WTC11 (cell line): ENCODE results near the gene BRD4. TPM values are rescaled to one million over a fixed set of nuclear protein-coding genes. Genes with fewer than 3 reads are reported as not detected.

Source experiments
- ATAC-seq: fragments of 200-7000 bp; cut with Tn5 transposase; 2 replicates; pipeline ENCODE4 v1.10.0; 2021; ENCODE audit warnings: mild to moderate bottlenecking, moderate library complexity
- CTCF ChIA-PET: fragments of 300-600 bp; sonication (Branson Sonifier 250); formaldehyde crosslinking; loops from one replicate; lab custom pipeline; 2021; ENCODE audit warnings: antibody characterized with exemption; lab: Charles Lee
- POLR2A ChIA-PET: fragments of 350-600 bp; sonication (Branson Sonifier 250); formaldehyde crosslinking; loops from one replicate; lab custom pipeline; 2021; ENCODE audit warnings: antibody characterized with exemption; lab: Charles Lee
- DNase-seq: peaks from one replicate; pipeline ENCODE4 v3.0.0; 2021; ENCODE audit warnings: low spot score
- H3K27ac Mint-ChIP-seq: 2 replicates; pipeline ENCODE4 v1.8.0; 2021; ENCODE audit warnings: mixed read lengths
- H3K27me3 Mint-ChIP-seq: 2 replicates; pipeline ENCODE4 v1.8.0; 2021; ENCODE audit warnings: low read depth, mild to moderate bottlenecking, moderate library complexity, mixed read lengths
- H3K36me3 Mint-ChIP-seq: 2 replicates; pipeline ENCODE4 v1.8.0; 2021; ENCODE audit warnings: mixed read lengths
- H3K4me1 Mint-ChIP-seq: 2 replicates; pipeline ENCODE4 v1.8.0; 2022; ENCODE audit warnings: mixed read lengths
- H3K4me3 Mint-ChIP-seq: 2 replicates; pipeline ENCODE4 v1.8.0; 2021; ENCODE audit warnings: mild to moderate bottlenecking, moderate library complexity, mixed read lengths
- H3K9me3 Mint-ChIP-seq: 2 replicates; pipeline ENCODE4 v1.8.0; 2021; ENCODE audit warnings: mixed read lengths
- ARID4B ChIP-seq: sonication (generic); formaldehyde crosslinking; IDR thresholded peaks from 2 replicates; pipeline ENCODE4 v1.8.0; 2023; ENCODE audit warnings: missing genetic modification reagents, mild to moderate bottlenecking, borderline replicate concordance
- CBFB ChIP-seq: sonication (generic); formaldehyde crosslinking; IDR thresholded peaks from 2 replicates; pipeline ENCODE4 v1.8.1; 2022; ENCODE audit warnings: mild to moderate bottlenecking, low read depth, missing genetic modification reagents
- ELF4 ChIP-seq: sonication (generic); formaldehyde crosslinking; IDR thresholded peaks from 2 replicates; pipeline ENCODE4 v1.8.1; 2022; ENCODE audit warnings: low read depth, mild to moderate bottlenecking, moderate library complexity, missing genetic modification reagents
- ETV6 ChIP-seq: sonication (generic); formaldehyde crosslinking; IDR thresholded peaks from 2 replicates; pipeline ENCODE4 v1.8.1; 2022; ENCODE audit warnings: mild to moderate bottlenecking, missing genetic modification reagents
- FOXP1 ChIP-seq: sonication (generic); formaldehyde crosslinking; IDR thresholded peaks from 2 replicates; pipeline ENCODE4 v1.8.0; 2022; ENCODE audit warnings: missing genetic modification reagents, mild to moderate bottlenecking, moderate library complexity, borderline replicate concordance
- GABPB1 ChIP-seq: sonication (generic); formaldehyde crosslinking; IDR thresholded peaks from 2 replicates; pipeline ENCODE4 v1.8.1; 2023; ENCODE audit warnings: mild to moderate bottlenecking, missing genetic modification reagents
- MYBL2 ChIP-seq: sonication (generic); formaldehyde crosslinking; IDR thresholded peaks from 2 replicates; pipeline ENCODE4 v1.8.1; 2023; ENCODE audit warnings: mild to moderate bottlenecking, moderate library complexity, missing genetic modification reagents
- NFE2L1 ChIP-seq: sonication (generic); formaldehyde crosslinking; IDR thresholded peaks from 2 replicates; pipeline ENCODE4 v1.8.1; 2023; ENCODE audit warnings: missing genetic modification reagents
- NR2C2 ChIP-seq: sonication (generic); formaldehyde crosslinking; IDR thresholded peaks from 2 replicates; pipeline ENCODE4 v1.8.0; 2022; ENCODE audit warnings: mild to moderate bottlenecking, missing genetic modification reagents
- PRDM15 ChIP-seq: sonication (generic); formaldehyde crosslinking; IDR thresholded peaks from 2 replicates; pipeline ENCODE4 v1.8.0; 2022; ENCODE audit warnings: missing genetic modification reagents
- SP1 ChIP-seq: sonication (generic); formaldehyde crosslinking; conservative IDR thresholded peaks from 2 replicates; pipeline ENCODE4 v1.8.1; 2022; ENCODE audit warnings: missing genetic modification reagents
- ZNF317 ChIP-seq: sonication (generic); formaldehyde crosslinking; IDR thresholded peaks from 2 replicates; pipeline ENCODE4 v1.8.1; 2023; ENCODE audit warnings: low read depth, mild to moderate bottlenecking, moderate library complexity, missing genetic modification reagents, borderline replicate concordance
- ZNF425 ChIP-seq: fragments of 250-450 bp; sonication (Bioruptor Pico); conservative IDR thresholded peaks from 2 replicates; pipeline ENCODE4 v1.9.0; 2021; ENCODE audit warnings: mild to moderate bottlenecking
- ZNF671 ChIP-seq: fragments of 250-450 bp; sonication (Bioruptor Pico); IDR thresholded peaks from 2 replicates; pipeline ENCODE4 v1.8.0; 2021; ENCODE audit warnings: mild to moderate bottlenecking
- total RNA-seq: library from RNA; stranded (reverse); gene quantifications from 3 replicates; pipeline ENCODE4 v1.2.3, GENCODE V29; 2021

BRD4 gene
- total RNA-seq, 1 experiment from 2014 or later, result 128 TPM

- TF ChIP-seq PRDM15 (CRISPR knock-in tag) (no peak), SP1 (CRISPR knock-in tag) (no peak), CBFB (CRISPR knock-in tag) (no peak), ZNF671 (no peak)
- TF ChIP-seq, all 79 proteins: peak for 0
These were observed 44.8 kb downstream of the BRD4 start (continued) for GRCh38 chr19:15287496-15287895.

GRCh38 chr19:15286688-15287365 is 45.5 kb downstream of the BRD4 start:
- no peak for ATAC-seq
- POLR2A ChIA-PET, result no interaction called here

More at GRCh38 chr19:15286688-15287365, 45.5 kb downstream of the BRD4 start:
- CTCF ChIA-PET, result no interaction called here
- Mint-ChIP-seq H3K27me3 (no peaks in the 10 kb centered on the region), H3K27ac (no peak overlapping the region), H3K9me3 (no peaks in the 10 kb centered on the region), H3K4me3 (no peak overlapping the region), H3K36me3 (no peaks in the 10 kb centered on the region), H3K4me1 (peaks cover 92% of the 10 kb centered on the region)
- DNase-seq, result no peak
- TF ChIP-seq ETV6, result no peak
- TF ChIP-seq ARID4B (CRISPR knock-in tag), result no peak
- TF ChIP-seq FOXP1 (CRISPR knock-in tag), result no peak
- no peak for TF ChIP-seq MYBL2 (CRISPR knock-in tag)
- TF ChIP-seq CBFB (CRISPR knock-in tag), result no peak
- no peak for TF ChIP-seq GABPB1 (CRISPR knock-in tag)
- TF ChIP-seq ZNF425 (CRISPR knock-in tag), result no peak
- no peak for TF ChIP-seq ELF4 (CRISPR knock-in tag)
- TF ChIP-seq NFE2L1 (CRISPR knock-in tag), result no peak
- TF ChIP-seq NR2C2 (CRISPR knock-in tag), result no peak
- no peak for TF ChIP-seq ZNF317 (CRISPR knock-in tag)
